SU-DHL-6 (cell line): Measurements from ENCODE around the gene ACSL3.

Experiments
- H2AFZ ChIP-seq: fragments of 200-600 bp; sonication (generic); 2 replicates; pipeline ENCODE4 v1.6.1; 2014; ENCODE audit warnings: low read depth, mild to moderate bottlenecking, moderate library complexity, mixed read lengths, antibody characterized with exemption, low read length; ENCODE audit not compliant: severe bottlenecking
- H3F3A ChIP-seq: fragments of 200-600 bp; shearing (Covaris generic); 2 replicates; pipeline ENCODE4 v1.6.0; 2016; ENCODE audit warnings: antibody characterized with exemption, mild to moderate bottlenecking; ENCODE audit not compliant: insufficient read depth
- H3K27ac ChIP-seq: fragments of 200-600 bp; sonication (generic); 2 replicates; pipeline ENCODE4 v1.5.1; 2016; ENCODE audit warnings: low read depth, mild to moderate bottlenecking, low read length, moderate library complexity, mixed read lengths
- H3K27me3 ChIP-seq: fragments of 200-600 bp; sonication (generic), shearing (Covaris generic); 2 replicates; pipeline ENCODE4 v1.6.0; 2014; ENCODE audit warnings: mild to moderate bottlenecking, low read length
- H3K36me3 ChIP-seq: fragments of 200-600 bp; sonication (generic); 2 replicates; pipeline ENCODE4 v1.6.1; 2014; ENCODE audit warnings: mild to moderate bottlenecking, low read length, mixed read lengths
- H3K4me2 ChIP-seq: fragments of 300-600, 200-600 bp; shearing (Covaris generic), sonication (generic); 2 replicates; pipeline ENCODE4 v1.6.0; 2014; ENCODE audit warnings: low read length, low read depth, mild to moderate bottlenecking; ENCODE audit not compliant: poor library complexity, severe bottlenecking
- H3K4me3 ChIP-seq: fragments of 200-600 bp; sonication (generic); 2 replicates; pipeline ENCODE4 v1.5.1; 2014; ENCODE audit warnings: antibody characterized with exemption, low read length, mild to moderate bottlenecking, mixed read lengths; ENCODE audit not compliant: insufficient read depth, poor library complexity, severe bottlenecking
- H3K79me2 ChIP-seq: fragments of 200-600 bp; sonication (generic); 2 replicates; pipeline ENCODE4 v1.6.1; 2014; ENCODE audit warnings: mild to moderate bottlenecking, low read length, moderate library complexity; ENCODE audit not compliant: insufficient read depth
- H3K9ac ChIP-seq: fragments of 200-600 bp; sonication (generic); 2 replicates; pipeline ENCODE4 v1.7.0; 2014; ENCODE audit warnings: mild to moderate bottlenecking, low read length
- H3K9me2 ChIP-seq: fragments of 200-600 bp; sonication (generic); replicated peaks from 2 replicates; pipeline ENCODE4 v1.6.1; 2014; ENCODE audit warnings: low read length; ENCODE audit not compliant: insufficient read depth
- H3K9me3 ChIP-seq: fragments of 200-600 bp; sonication (generic); 2 replicates; pipeline ENCODE4 v1.6.1; 2014; ENCODE audit warnings: low read length, mixed read lengths; ENCODE audit not compliant: insufficient read depth
- H4K20me1 ChIP-seq: fragments of 200-600 bp; sonication (generic); 2 replicates; pipeline ENCODE4 v1.6.1; 2014; ENCODE audit warnings: low read depth, mild to moderate bottlenecking, antibody characterized with exemption, low read length, moderate library complexity, mixed read lengths
- EZH2phosphoT487 ChIP-seq: fragments of 200-600 bp; sonication (generic), shearing (Covaris generic); conservative IDR thresholded peaks from 2 replicates; pipeline ENCODE4 v1.6.1; 2018; ENCODE audit warnings: mild to moderate bottlenecking, antibody characterized with exemption, low read length, moderate library complexity, mixed read lengths
- TF ChIP-seq, protein P1 (sequence below): fragments of 200-600 bp; sonication (generic); IDR thresholded peaks from one replicate; pipeline ENCODE4 v1.5.1; 2017; ENCODE audit warnings: antibody characterized with exemption, mild to moderate bottlenecking, low read length, moderate library complexity; ENCODE audit not compliant: insufficient read depth, poor library complexity, severe bottlenecking

ACSL3 gene

GRCh38 chr2:222950638-222951285 is 89.9 kb downstream of the ACSL3 start:
- no peaks in the 10 kb centered on the region for H3K27me3 ChIP-seq
- no peaks in the 10 kb centered on the region for H3K79me2 ChIP-seq
- no peak overlapping the region for H3K9ac ChIP-seq
- TF ChIP-seq EZH2phosphoT487 = no peak
- TF ChIP-seq, protein P1, sequence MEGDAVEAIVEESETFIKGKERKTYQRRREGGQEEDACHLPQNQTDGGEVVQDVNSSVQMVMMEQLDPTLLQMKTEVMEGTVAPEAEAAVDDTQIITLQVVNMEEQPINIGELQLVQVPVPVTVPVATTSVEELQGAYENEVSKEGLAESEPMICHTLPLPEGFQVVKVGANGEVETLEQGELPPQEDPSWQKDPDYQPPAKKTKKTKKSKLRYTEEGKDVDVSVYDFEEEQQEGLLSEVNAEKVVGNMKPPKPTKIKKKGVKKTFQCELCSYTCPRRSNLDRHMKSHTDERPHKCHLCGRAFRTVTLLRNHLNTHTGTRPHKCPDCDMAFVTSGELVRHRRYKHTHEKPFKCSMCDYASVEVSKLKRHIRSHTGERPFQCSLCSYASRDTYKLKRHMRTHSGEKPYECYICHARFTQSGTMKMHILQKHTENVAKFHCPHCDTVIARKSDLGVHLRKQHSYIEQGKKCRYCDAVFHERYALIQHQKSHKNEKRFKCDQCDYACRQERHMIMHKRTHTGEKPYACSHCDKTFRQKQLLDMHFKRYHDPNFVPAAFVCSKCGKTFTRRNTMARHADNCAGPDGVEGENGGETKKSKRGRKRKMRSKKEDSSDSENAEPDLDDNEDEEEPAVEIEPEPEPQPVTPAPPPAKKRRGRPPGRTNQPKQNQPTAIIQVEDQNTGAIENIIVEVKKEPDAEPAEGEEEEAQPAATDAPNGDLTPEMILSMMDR = no peak
- no peaks in the 10 kb centered on the region for H4K20me1 ChIP-seq
- no peaks in the 10 kb centered on the region for H3K9me2 ChIP-seq
- H3F3A ChIP-seq = no peaks in the 10 kb centered on the region
- H3K36me3 ChIP-seq = no peaks in the 10 kb centered on the region
- no peak overlapping the region for H3K4me3 ChIP-seq
- H3K9me3 ChIP-seq = no peaks in the 10 kb centered on the region
- H3K4me2 ChIP-seq = no peak overlapping the region
- no peak overlapping the region for H2AFZ ChIP-seq
- no peak overlapping the region for H3K27ac ChIP-seq

DNA sequence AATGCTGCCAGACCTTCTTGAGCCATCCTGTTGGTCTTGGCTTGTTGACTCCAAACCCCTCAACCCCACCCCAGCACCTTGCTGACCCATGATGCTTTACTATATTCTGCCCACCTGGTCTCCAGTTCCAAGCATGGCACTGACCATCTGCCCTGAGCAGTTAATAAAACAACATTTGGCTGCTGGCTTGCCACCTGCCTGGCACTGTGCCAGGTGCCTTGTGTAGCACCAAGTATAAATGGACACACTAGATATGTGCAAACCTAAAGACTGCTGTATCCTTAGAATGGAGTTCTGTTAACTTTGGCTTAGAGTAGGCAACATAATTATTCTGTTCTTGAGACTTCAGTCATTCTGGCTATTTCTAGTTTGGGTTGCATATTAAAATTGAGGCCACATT is 91.4 kb downstream of the ACSL3 start:
- H3K4me3 ChIP-seq = no peak overlapping the region
- H3K27ac ChIP-seq = no peak overlapping the region
- no peaks in the 10 kb centered on the region for H3K79me2 ChIP-seq
- TF ChIP-seq, protein P1 = no peak
- no peak for TF ChIP-seq EZH2phosphoT487
- H3K9me2 ChIP-seq = no peaks in the 10 kb centered on the region
- no peaks in the 10 kb centered on the region for H3K36me3 ChIP-seq
- no peak overlapping the region for H3K4me2 ChIP-seq
- no peak overlapping the region for H3K9ac ChIP-seq
- no peaks in the 10 kb centered on the region for H3K27me3 ChIP-seq
- H4K20me1 ChIP-seq = no peaks in the 10 kb centered on the region
- H2AFZ ChIP-seq = no peak overlapping the region
- H3K9me3 ChIP-seq = no peaks in the 10 kb centered on the region
- H3F3A ChIP-seq = no peaks in the 10 kb centered on the region

- no peaks in the 10 kb centered on the region for H3K9me2 ChIP-seq
- H3K79me2 ChIP-seq = no peaks in the 10 kb centered on the region
- no peak overlapping the region for H3K9ac ChIP-seq
- H3K4me3 ChIP-seq = no peak overlapping the region
- no peak overlapping the region for H3K27ac ChIP-seq
- H3K9me3 ChIP-seq = no peaks in the 10 kb centered on the region
- no peaks in the 10 kb centered on the region for H4K20me1 ChIP-seq
- no peaks in the 10 kb centered on the region for H3K27me3 ChIP-seq
- TF ChIP-seq, protein P1 = no peak
- no peak for TF ChIP-seq EZH2phosphoT487
- H3K36me3 ChIP-seq = no peaks in the 10 kb centered on the region
- no peaks in the 10 kb centered on the region for H3F3A ChIP-seq
- H3K4me2 ChIP-seq = no peak overlapping the region
- H2AFZ ChIP-seq = no peak overlapping the region
These were observed 94.2 kb downstream of the ACSL3 start for GRCh38 chr2:222955008-222955407.
